Immature natural killer cell (primary cell): ENCODE data around the gene SURF1. TPM values are rescaled to one million over a fixed set of nuclear protein-coding genes. Genes with fewer than 3 reads are reported as not detected.
"Not testable (repeated sequence)": the region's sequence is repeated elsewhere in the genome, so short reads cannot be mapped to it uniquely, and the experiment has no call there.

Experiments
- DNase-seq, 3 donors: peaks; one replicate each; pipeline ENCODE4 v3.0.0; 2022; ENCODE audit warnings: mixed read lengths in 1 of 3
- H3K27ac Mint-ChIP-seq, 6 donors: one replicate each; pipeline ENCODE4 v1.8.0; 2020; ENCODE audit warnings: mixed read lengths in 6 of 6, mild to moderate bottlenecking in 5 of 6, inconsistent platforms in 4 of 6, moderate library complexity in 3 of 6
- H3K27me3 Mint-ChIP-seq, 3 donors: one replicate each; pipeline ENCODE4 v1.8.0; 2020 to 2021; ENCODE audit warnings: low read depth in 3 of 3, mild to moderate bottlenecking in 3 of 3, mixed read lengths in 3 of 3, moderate library complexity in 3 of 3, inconsistent platforms in 1 of 3
- H3K36me3 Mint-ChIP-seq, 3 donors: one replicate each; pipeline ENCODE4 v1.8.0; 2020; ENCODE audit warnings: mixed read lengths in 3 of 3, inconsistent platforms in 2 of 3, mild to moderate bottlenecking in 2 of 3
- H3K4me1 Mint-ChIP-seq, 2 donors: one replicate each; pipeline ENCODE4 v1.8.0; 2020; ENCODE audit warnings: inconsistent platforms in 2 of 2, mild to moderate bottlenecking in 2 of 2, mixed read lengths in 2 of 2, moderate library complexity in 1 of 2
- H3K4me3 Mint-ChIP-seq, 5 donors: one replicate each; pipeline ENCODE4 v1.8.0; 2020; ENCODE audit warnings: mild to moderate bottlenecking in 5 of 5, mixed read lengths in 5 of 5, inconsistent platforms in 3 of 5, moderate library complexity in 3 of 5
- H3K9me3 Mint-ChIP-seq, 6 donors: one replicate each; pipeline ENCODE4 v1.8.0; 2020; ENCODE audit warnings: mild to moderate bottlenecking in 6 of 6, mixed read lengths in 6 of 6, inconsistent platforms in 4 of 6, moderate library complexity in 3 of 6
- polyA plus RNA-seq, 3 donors: library from polyadenylated mRNA; unstranded; fragments of 300-500 nt; fragmentation: Illumina TruSeq; gene quantifications; one replicate each; pipeline ENCODE4 v1.2.3, GENCODE V29; 2021

SURF1 gene
- polyA plus RNA-seq, 3 donors from 2014 or later = 104 to 153 (median 131) TPM

GRCh38 chr9:133341369-133342068, 14.8 kb downstream of the SURF1 start:
- Mint-ChIP-seq H3K4me3 (peak overlapping the region; percentile 55 to 81 (median 70)), H3K9me3 (no peaks in the 10 kb centered on the region), H3K4me1 (peaks cover 42 to 61% of the 10 kb centered on the region in 2 donors), H3K36me3 (peaks cover 9 to 18% (median 17%) of the 10 kb centered on the region in 3 donors), H3K27ac (peak overlapping the region; percentile 49 to 93 (median 89)), H3K27me3 (peaks cover 0 to 1% (median 0%) of the 10 kb centered on the region in 3 donors)
- peak; percentile 53 to 60 (median 58) for DNase-seq

GRCh38 chr9:133340916-133341315, 15.4 kb downstream of the SURF1 start:
- Mint-ChIP-seq H3K4me1 (peaks cover 45 to 61% of the 10 kb centered on the region in 2 donors), H3K27me3 (peaks cover 0 to 2% (median 1%) of the 10 kb centered on the region in 3 donors), H3K4me3 (peak overlapping the region; percentile 59 to 81 (median 65)), H3K27ac (peak overlapping the region; percentile 83 to 93 (median 90)), H3K9me3 (no peaks in the 10 kb centered on the region), H3K36me3 (peaks cover 9 to 18% (median 17%) of the 10 kb centered on the region in 3 donors)
- no peak for DNase-seq

GRCh38 chr9:133340256-133340655, 16.0 kb downstream of the SURF1 start:
- Mint-ChIP-seq H3K4me1 (peaks cover 52 to 66% of the 10 kb centered on the region in 2 donors), H3K27me3 (peaks cover 0 to 5% (median 2%) of the 10 kb centered on the region in 3 donors), H3K4me3 (peak overlapping the region; percentile 59 to 81 (median 65)), H3K9me3 (no peaks in the 10 kb centered on the region), H3K36me3 (peaks cover 9 to 18% (median 17%) of the 10 kb centered on the region in 3 donors), H3K27ac (peak overlapping the region; percentile 83 to 93 (median 90))
- no peak for DNase-seq

GRCh38 chr9:133339641-133340040, 16.6 kb downstream of the SURF1 start:
- DNase-seq = no peak
- Mint-ChIP-seq H3K27me3 (peaks cover 0 to 5% (median 4%) of the 10 kb centered on the region in 3 donors), H3K9me3 (no peaks in the 10 kb centered on the region), H3K27ac (peak overlapping the region; percentile 83 to 93 (median 90)), H3K36me3 (peaks cover 9 to 18% (median 17%) of the 10 kb centered on the region in 3 donors), H3K4me3 (peak overlapping the region; percentile 59 to 81 (median 62)), H3K4me1 (peaks cover 58 to 72% of the 10 kb centered on the region in 2 donors)

GRCh38 chr9:133335924-133336811, 20.1 kb downstream of the SURF1 start, which contains the start of gene SURF6:
TSS of gene SURF6 (minus strand) at chr9:133336188. CDS start at chr9:133336132, 56 bp downstream.
- peak within 1 kb of the TSS; percentile 92 to 96 (median 94) for H3K27ac Mint-ChIP-seq
- H3K36me3 Mint-ChIP-seq = peaks cover 10 to 35% (median 17%) of the 10 kb centered on the region in 3 donors
- no peaks in the 10 kb centered on the region for H3K9me3 Mint-ChIP-seq
- peak within 1 kb of the TSS; percentile 96 to 97 (median 96) for H3K4me3 Mint-ChIP-seq
- peaks cover 56 to 60% of the 10 kb centered on the region in 2 donors for H3K4me1 Mint-ChIP-seq
- DNase-seq = peak; percentile 93 to 94 (median 93)
- peaks cover 0 to 7% (median 4%) of the 10 kb centered on the region in 3 donors for H3K27me3 Mint-ChIP-seq

GRCh38 chr9:133334888-133335287, 21.4 kb downstream of the SURF1 start:
- not testable (repeated sequence) for DNase-seq, H3K27me3 Mint-ChIP-seq, H3K9me3 Mint-ChIP-seq
- peak overlapping the region; percentile 92 to 96 (median 94) for H3K27ac Mint-ChIP-seq
- H3K4me3 Mint-ChIP-seq = peak overlapping the region; percentile 96 to 97 (median 96)
- peaks cover 47 to 51% of the 10 kb centered on the region in 2 donors for H3K4me1 Mint-ChIP-seq
- H3K36me3 Mint-ChIP-seq = peaks cover 11 to 33% (median 12%) of the 10 kb centered on the region in 3 donors

GRCh38 chr9:133334161-133334560, 22.1 kb downstream of the SURF1 start:
- Mint-ChIP-seq H3K4me1 (peaks cover 40 to 48% of the 10 kb centered on the region in 2 donors), H3K4me3 (peak overlapping the region in 3 of 5 donors; percentile 32 to 97 (median 96)), H3K36me3 (peaks cover 7 to 32% (median 11%) of the 10 kb centered on the region in 3 donors), H3K27ac (peak overlapping the region in 2 of 6 donors; percentile 35 to 58), H3K27me3 (peaks cover 0 to 7% (median 3%) of the 10 kb centered on the region in 3 donors), H3K9me3 (no peaks in the 10 kb centered on the region)
- DNase-seq = no peak

- Mint-ChIP-seq H3K4me1 (peaks cover 36 to 48% of the 10 kb centered on the region in 2 donors), H3K9me3 (no peaks in the 10 kb centered on the region), H3K27me3 (peaks cover 0 to 7% (median 3%) of the 10 kb centered on the region in 3 donors), H3K36me3 (peaks cover 4 to 28% (median 6%) of the 10 kb centered on the region in 3 donors), H3K4me3 (peak overlapping the region in 1 of 5 donors; percentile 15), H3K27ac (no peak overlapping the region)
- no peak for DNase-seq
Measured at GRCh38 chr9:133333566-133333965, 22.7 kb downstream of the SURF1 start.

GRCh38 chr9:133333011-133333410, 23.3 kb downstream of the SURF1 start:
- H3K36me3 Mint-ChIP-seq = peaks cover 4 to 28% (median 6%) of the 10 kb centered on the region in 3 donors
- H3K4me3 Mint-ChIP-seq = peak overlapping the region in 1 of 5 donors; percentile 15
- H3K27ac Mint-ChIP-seq = no peak overlapping the region
- H3K9me3 Mint-ChIP-seq = no peaks in the 10 kb centered on the region
- H3K27me3 Mint-ChIP-seq = peaks cover 0 to 7% (median 3%) of the 10 kb centered on the region in 3 donors
- no peak for DNase-seq
- peaks cover 35 to 50% of the 10 kb centered on the region in 2 donors for H3K4me1 Mint-ChIP-seq

GRCh38 chr9:133332381-133332730, 23.9 kb downstream of the SURF1 start:
- H3K9me3 Mint-ChIP-seq = no peaks in the 10 kb centered on the region
- no peak for DNase-seq
- peak overlapping the region in 1 of 6 donors; percentile 71 for H3K27ac Mint-ChIP-seq
- peaks cover 0 to 7% (median 3%) of the 10 kb centered on the region in 3 donors for H3K27me3 Mint-ChIP-seq
- no peak overlapping the region for H3K4me3 Mint-ChIP-seq
- peaks cover 4 to 28% (median 6%) of the 10 kb centered on the region in 3 donors for H3K36me3 Mint-ChIP-seq
- H3K4me1 Mint-ChIP-seq = peaks cover 31 to 50% of the 10 kb centered on the region in 2 donors

GRCh38 chr9:133331641-133332380, 24.5 kb downstream of the SURF1 start:
- no peaks in the 10 kb centered on the region for H3K9me3 Mint-ChIP-seq
- no peak for DNase-seq
- peaks cover 4 to 28% (median 6%) of the 10 kb centered on the region in 3 donors for H3K36me3 Mint-ChIP-seq
- peak overlapping the region in 1 of 6 donors; percentile 71 for H3K27ac Mint-ChIP-seq
- H3K4me1 Mint-ChIP-seq = peaks cover 27 to 50% of the 10 kb centered on the region in 2 donors
- H3K27me3 Mint-ChIP-seq = peaks cover 0 to 7% (median 3%) of the 10 kb centered on the region in 3 donors
- no peak overlapping the region for H3K4me3 Mint-ChIP-seq

GRCh38 chr9:133331221-133331620, 25.1 kb downstream of the SURF1 start:
- Mint-ChIP-seq H3K36me3 (peaks cover 4 to 28% (median 6%) of the 10 kb centered on the region in 3 donors), H3K4me1 (peaks cover 22 to 46% of the 10 kb centered on the region in 2 donors), H3K9me3 (no peaks in the 10 kb centered on the region), H3K27ac (no peak overlapping the region), H3K4me3 (no peak overlapping the region), H3K27me3 (peaks cover 0 to 7% (median 3%) of the 10 kb centered on the region in 3 donors)
- DNase-seq = no peak
